OCI-LY1 (cell line): ENCODE results near the gene HOXA3.

Source experiments
- CTCF ChIP-seq: fragments of 200-600 bp; sonication (generic), shearing (Covaris generic); IDR thresholded peaks from 2 replicates; pipeline ENCODE4 v1.5.1; 2017; ENCODE audit warnings: mild to moderate bottlenecking, antibody characterized with exemption, low read length, moderate library complexity, mixed read lengths
- EZH2 ChIP-seq: fragments of 200-600 bp; sonication (generic), shearing (Covaris generic); IDR thresholded peaks from 2 replicates; pipeline ENCODE4 v1.8.0; 2017; ENCODE audit warnings: borderline replicate concordance, mixed run types, mild to moderate bottlenecking, antibody characterized with exemption, low read length, moderate library complexity, mixed read lengths

- TF ChIP-seq CTCF (no peak), EZH2 (no peak)
These were observed 42.0 kb downstream of the HOXA3 start for GRCh38 chr7:27110186-27111031.
